ENCODE data around the gene SF3A1. TPM values are rescaled to one million over a fixed set of nuclear protein-coding genes. Genes with fewer than 3 reads are reported as not detected.

Gene SF3A1
- total and polyA plus RNA-seq, 2 donors (not counting 3 experiments of a cell fraction or from before 2014, with no cell fraction given) = 60.2 to 187 TPM

DNA sequence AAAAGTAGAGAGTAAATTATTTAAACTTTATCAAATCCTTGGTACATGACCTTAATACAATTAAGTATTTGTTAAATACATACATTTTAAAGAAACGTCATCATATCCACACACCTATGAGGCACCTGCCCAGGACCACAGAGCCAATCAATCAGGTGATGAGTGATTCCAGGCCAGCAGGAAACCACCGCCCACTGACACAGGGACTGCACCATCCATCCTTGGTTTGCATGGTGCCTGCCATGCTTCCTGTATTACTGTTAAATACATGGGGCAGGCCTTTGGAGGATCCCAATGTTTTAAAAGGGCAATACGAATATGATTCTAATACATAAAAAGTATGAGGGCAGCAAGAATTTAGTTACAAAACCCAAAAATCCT lies 23.0 kb downstream of the SF3A1 start:
- ChIA-PET CTCF (interaction anchor here (14.7 kb wide), 1 partner anchor 45 kb away, joined by 164 read pairs; the partner anchor contains the start of gene CASTOR1), POLR2A (no interaction called here)
- Histone ChIP-seq H3K9me1 (replicated peaks; ENCODE audit: control insufficient read depth, extremely low read depth, insufficient read depth, low read length) (no peaks in the 10 kb centered on the region), H3K79me2 (ENCODE audit: control insufficient read depth, insufficient read depth, low read length) (no peaks in the 10 kb centered on the region), H3K9ac (replicated peaks; ENCODE audit: extremely low read depth, insufficient read depth, low read length) (no peak overlapping the region), H3K9me3 (replicated peaks; ENCODE audit: control insufficient read depth, insufficient read depth, low read length) (no peaks in the 10 kb centered on the region), H3K27me3 (ENCODE audit: control insufficient read depth in 2 of 2, insufficient read depth in 2 of 2, low read length in 2 of 2) (no peaks in the 10 kb centered on the region), H3K27ac (ENCODE audit: insufficient read depth, low read depth, low read length) (no peak overlapping the region), H3K4me2 (ENCODE audit: insufficient read depth, low read length) (no peak overlapping the region), H3K4me1 (ENCODE audit: control insufficient read depth, extremely low read depth, insufficient read depth, low read length) (no peaks in the 10 kb centered on the region), H3K36me3 (ENCODE audit: control insufficient read depth in 2 of 2, extremely low read depth in 1 of 2, insufficient read depth in 2 of 2, low read length in 2 of 2) (peaks cover 32 to 58% of the 10 kb centered on the region in 2 experiments), H3K4me3 (replicated peaks in 1 of 3; ENCODE audit: insufficient read depth in 1 of 3, low read depth in 1 of 3, low read length in 3 of 3) (no peak overlapping the region), H2AFZ (ENCODE audit: low read depth, low read length) (no peak overlapping the region), H4K20me1 (replicated peaks; ENCODE audit: control insufficient read depth, extremely low read depth, insufficient read depth, low read length) (no peaks in the 10 kb centered on the region)
- intact Hi-C loops (cut with micrococcal nuclease) = no loop called here
- dilution Hi-C loops (cut with MboI; ENCODE audit: extremely low pct_ligation_motif_present, low sequenced_read_pairs) = no loop called here
- FAIRE-seq (no peak), DNase-seq (ENCODE audit: low read depth, low spot score) (no peak)
- TF ChIP-seq MYC (IDR thresholded peaks at IDR 0.05; ENCODE audit: low read depth, low read length) (no peak), FOS (IDR thresholded peaks at IDR 0.05; ENCODE audit: borderline replicate concordance, insufficient read depth, low read length) (no peak)
- BruUV-seq (replicated peaks) = no TSS peak

- TF ChIP-seq MYC (IDR thresholded peaks at IDR 0.05; ENCODE audit: low read depth, low read length) (no peak), MAX (IDR thresholded peaks at IDR 0.05; ENCODE audit: insufficient read depth, insufficient read length) (no peak), POLR2AphosphoS5 (IDR thresholded peaks at IDR 0.05; ENCODE audit: insufficient read depth, low read depth, low read length) (no peak), GATA2 (IDR thresholded peaks at IDR 0.05; ENCODE audit: insufficient read depth, insufficient read length, low read depth, low read length) (no peak)
- BruUV-seq (replicated peaks) = no TSS peak
- Histone ChIP-seq H3K4me1 (ENCODE audit: control insufficient read depth, extremely low read depth, insufficient read depth, low read length) (no peaks in the 10 kb centered on the region), H3K79me2 (ENCODE audit: control insufficient read depth, insufficient read depth, low read length) (no peaks in the 10 kb centered on the region), H3K4me3 (replicated peaks in 1 of 3; ENCODE audit: insufficient read depth in 1 of 3, low read depth in 1 of 3, low read length in 3 of 3) (no peak overlapping the region), H3K36me3 (ENCODE audit: control insufficient read depth in 2 of 2, extremely low read depth in 1 of 2, insufficient read depth in 2 of 2, low read length in 2 of 2) (peaks cover 29 to 53% of the 10 kb centered on the region in 2 experiments), H2AFZ (ENCODE audit: low read depth, low read length) (no peak overlapping the region), H3K27me3 (ENCODE audit: control insufficient read depth in 2 of 2, insufficient read depth in 2 of 2, low read length in 2 of 2) (no peaks in the 10 kb centered on the region), H3K9me1 (replicated peaks; ENCODE audit: control insufficient read depth, extremely low read depth, insufficient read depth, low read length) (no peaks in the 10 kb centered on the region), H3K9me3 (replicated peaks; ENCODE audit: control insufficient read depth, insufficient read depth, low read length) (no peaks in the 10 kb centered on the region), H3K9ac (replicated peaks; ENCODE audit: extremely low read depth, insufficient read depth, low read length) (no peak overlapping the region), H4K20me1 (replicated peaks; ENCODE audit: control insufficient read depth, extremely low read depth, insufficient read depth, low read length) (no peaks in the 10 kb centered on the region), H3K4me2 (ENCODE audit: insufficient read depth, low read length) (no peak overlapping the region), H3K27ac (ENCODE audit: insufficient read depth, low read depth, low read length) (no peak overlapping the region)
- dilution Hi-C loops (cut with MboI; ENCODE audit: extremely low pct_ligation_motif_present, low sequenced_read_pairs) (no loop called here), intact Hi-C loops (cut with micrococcal nuclease) (no loop called here)
- POLR2A ChIA-PET = interaction anchor here (0.6 kb wide), 1 partner anchor 41 kb away, joined by 3 read pairs; no protein-coding TSS in a partner anchor
- FAIRE-seq = no peak
- DNase-seq (ENCODE audit: low read depth, low spot score) = no peak
- CTCF ChIA-PET = interaction anchor here (1.2 to 14.7 kb wide), 2 partner anchors 45 to 54 kb away, joined by 4 to 164 read pairs; partner anchors contain the start of genes CASTOR1 and RNF215
Measured at GRCh38 chr22:30332994-30333706, 23.5 kb downstream of the SF3A1 start.
